NB4 (cell line): Measurements from ENCODE around the gene NIPAL4.

ENCODE experiments used
- POLR2A ChIP-seq: IDR thresholded peaks from 2 replicates; pipeline ENCODE4 v1.6.1; 2011; ENCODE audit warnings: mild to moderate bottlenecking; ENCODE audit not compliant: insufficient read length; ENCODE audit errors: extremely low read depth
- TF ChIP-seq, protein P1 (sequence below): IDR thresholded peaks from one replicate; pipeline ENCODE4 v1.5.1; 2012; ENCODE audit warnings: low read depth, low read length
- TF ChIP-seq, protein P2 (sequence below): IDR thresholded peaks from 2 replicates; pipeline ENCODE4 v1.6.1; 2011; ENCODE audit warnings: low read depth, low read length

DNA sequence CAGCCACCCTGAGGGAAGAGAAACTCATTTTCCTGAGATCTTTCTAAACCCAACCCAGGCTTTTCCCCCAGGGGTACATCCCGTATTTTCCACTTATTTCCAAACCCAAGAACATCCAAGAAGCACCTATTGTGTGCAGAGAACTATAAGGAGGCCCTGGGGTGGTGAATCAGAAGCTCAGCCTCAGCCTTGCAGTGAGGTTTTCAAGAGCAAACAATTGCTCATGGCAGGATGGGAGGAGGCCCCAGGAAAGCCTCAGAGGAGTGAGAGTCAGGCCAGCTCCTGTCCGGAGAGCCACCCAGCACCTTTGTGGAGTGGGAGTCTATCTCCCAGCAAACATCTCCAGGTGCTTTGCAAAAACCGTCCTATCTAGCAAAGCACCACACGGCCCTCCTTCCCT is 19.2 kb downstream of the NIPAL4 start:
- TF ChIP-seq, protein P1, sequence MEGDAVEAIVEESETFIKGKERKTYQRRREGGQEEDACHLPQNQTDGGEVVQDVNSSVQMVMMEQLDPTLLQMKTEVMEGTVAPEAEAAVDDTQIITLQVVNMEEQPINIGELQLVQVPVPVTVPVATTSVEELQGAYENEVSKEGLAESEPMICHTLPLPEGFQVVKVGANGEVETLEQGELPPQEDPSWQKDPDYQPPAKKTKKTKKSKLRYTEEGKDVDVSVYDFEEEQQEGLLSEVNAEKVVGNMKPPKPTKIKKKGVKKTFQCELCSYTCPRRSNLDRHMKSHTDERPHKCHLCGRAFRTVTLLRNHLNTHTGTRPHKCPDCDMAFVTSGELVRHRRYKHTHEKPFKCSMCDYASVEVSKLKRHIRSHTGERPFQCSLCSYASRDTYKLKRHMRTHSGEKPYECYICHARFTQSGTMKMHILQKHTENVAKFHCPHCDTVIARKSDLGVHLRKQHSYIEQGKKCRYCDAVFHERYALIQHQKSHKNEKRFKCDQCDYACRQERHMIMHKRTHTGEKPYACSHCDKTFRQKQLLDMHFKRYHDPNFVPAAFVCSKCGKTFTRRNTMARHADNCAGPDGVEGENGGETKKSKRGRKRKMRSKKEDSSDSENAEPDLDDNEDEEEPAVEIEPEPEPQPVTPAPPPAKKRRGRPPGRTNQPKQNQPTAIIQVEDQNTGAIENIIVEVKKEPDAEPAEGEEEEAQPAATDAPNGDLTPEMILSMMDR = no peak
- TF ChIP-seq POLR2A = no peak
- TF ChIP-seq, protein P2, sequence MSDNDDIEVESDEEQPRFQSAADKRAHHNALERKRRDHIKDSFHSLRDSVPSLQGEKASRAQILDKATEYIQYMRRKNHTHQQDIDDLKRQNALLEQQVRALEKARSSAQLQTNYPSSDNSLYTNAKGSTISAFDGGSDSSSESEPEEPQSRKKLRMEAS = no peak
